ENCODE measurements around the gene CAPS2. TPM values are rescaled to one million over a fixed set of nuclear protein-coding genes. Genes with fewer than 3 reads are reported as not detected.

Gene CAPS2
- total RNA-seq, 1 experiment from 2014 or later: not detected

GRCh38 chr12:75337905-75338304 lies 7.8 kb upstream of the CAPS2 start:
- no peaks in the 10 kb centered on the region for H3K27me3 Mint-ChIP-seq (ENCODE audit: insufficient read depth, unreplicated experiment)
- CTCF ChIA-PET: no interaction called here
- no peak overlapping the region for H3K27ac Mint-ChIP-seq (ENCODE audit: unreplicated experiment)
- no peak overlapping the region for H3K4me3 Mint-ChIP-seq (ENCODE audit: unreplicated experiment)
- Histone ChIP-seq H3K4me3 (ENCODE audit: low read depth, low read length) (no peak overlapping the region), H3K4me1 (no peaks in the 10 kb centered on the region), H3K27me3 (replicated peaks; ENCODE audit: control insufficient read depth, insufficient read depth, low read length) (no peaks in the 10 kb centered on the region), H3K9me3 (no peaks in the 10 kb centered on the region), H3K36me3 (ENCODE audit: control insufficient read depth, insufficient read depth, low read length) (no peaks in the 10 kb centered on the region)
- H3K36me3 Mint-ChIP-seq (ENCODE audit: insufficient read depth, unreplicated experiment): no peaks in the 10 kb centered on the region
- H3K9me3 Mint-ChIP-seq (ENCODE audit: unreplicated experiment): no peaks in the 10 kb centered on the region
- POLR2A ChIA-PET: no interaction called here
- no peak for TF ChIP-seq CTCF (IDR thresholded peaks at IDR 0.05; ENCODE audit: insufficient read depth in 1 of 2, low read depth in 1 of 2, low read length in 1 of 2, severe bottlenecking in 1 of 2, unreplicated experiment in 1 of 2)
- H3K4me1 Mint-ChIP-seq (ENCODE audit: low read depth, unreplicated experiment): no peaks in the 10 kb centered on the region
- intact Hi-C loops (cut with micrococcal nuclease; ENCODE audit: unreplicated experiment): no loop called here
- DNase-seq: no peak
- BruUV-seq (replicated peaks): no TSS peak

- BruUV-seq (replicated peaks): no TSS peak
- CTCF ChIA-PET: interaction anchor here (0.6 to 1.0 kb wide), 2 partner anchors 56 to 154 kb away, joined by 3 to 4 read pairs; partner anchors contain the start of gene GLIPR1L2
- TF ChIP-seq CTCF (IDR thresholded peaks at IDR 0.05; ENCODE audit: insufficient read depth in 1 of 2, low read depth in 1 of 2, low read length in 1 of 2, severe bottlenecking in 1 of 2, unreplicated experiment in 1 of 2): peak; percentile 70 to 74
- POLR2A ChIA-PET: no interaction called here
- H3K4me3 Mint-ChIP-seq (ENCODE audit: unreplicated experiment): peak within 1 kb of the TSS; percentile 52
- peak; percentile 81 to 82 for DNase-seq
- Histone ChIP-seq H3K9me3 (no peaks in the 10 kb centered on the region), H3K4me1 (no peaks in the 10 kb centered on the region), H3K27me3 (replicated peaks; ENCODE audit: control insufficient read depth, insufficient read depth, low read length) (no peaks in the 10 kb centered on the region), H3K4me3 (ENCODE audit: low read depth, low read length) (no peak within 1 kb of the TSS), H3K36me3 (ENCODE audit: control insufficient read depth, insufficient read depth, low read length) (no peaks in the 10 kb centered on the region)
- intact Hi-C loops (cut with micrococcal nuclease; ENCODE audit: unreplicated experiment): loop anchor here (1.0 to 5.0 kb wide), 4 partner anchors 25 to 170 kb away; no protein-coding TSS in a partner anchor
- H3K36me3 Mint-ChIP-seq (ENCODE audit: insufficient read depth, unreplicated experiment): no peaks in the 10 kb centered on the region
- no peaks in the 10 kb centered on the region for H3K27me3 Mint-ChIP-seq (ENCODE audit: insufficient read depth, unreplicated experiment)
- no peaks in the 10 kb centered on the region for H3K9me3 Mint-ChIP-seq (ENCODE audit: unreplicated experiment)
- no peaks in the 10 kb centered on the region for H3K4me1 Mint-ChIP-seq (ENCODE audit: low read depth, unreplicated experiment)
- H3K27ac Mint-ChIP-seq (ENCODE audit: unreplicated experiment): no peak within 1 kb of the TSS
Measured at GRCh38 chr12:75334384-75335030, 4.4 kb upstream of the CAPS2 start, which contains the start of gene GLIPR1L1. Gene GLIPR1L1 (plus strand): TSS chr12:75334670. CDS start chr12:75334729, 59 bp downstream.

- H3K9me3 ChIP-seq: no peaks in the 10 kb centered on the region
- TF ChIP-seq CTCF (IDR thresholded peaks at IDR 0.05; ENCODE audit: insufficient read depth in 1 of 2, low read depth in 1 of 2, low read length in 1 of 2, severe bottlenecking in 1 of 2, unreplicated experiment in 1 of 2): no peak
- no peak for DNase-seq
- Mint-ChIP-seq H3K27ac (ENCODE audit: unreplicated experiment) (no peak overlapping the region), H3K9me3 (ENCODE audit: unreplicated experiment) (no peaks in the 10 kb centered on the region), H3K4me1 (ENCODE audit: low read depth, unreplicated experiment) (no peaks in the 10 kb centered on the region), H3K4me3 (ENCODE audit: unreplicated experiment) (no peak overlapping the region), H3K27me3 (ENCODE audit: insufficient read depth, unreplicated experiment) (no peaks in the 10 kb centered on the region), H3K36me3 (ENCODE audit: insufficient read depth, unreplicated experiment) (no peaks in the 10 kb centered on the region)
- H3K4me1 ChIP-seq: no peaks in the 10 kb centered on the region
- POLR2A ChIA-PET: no interaction called here
- CTCF ChIA-PET: no interaction called here
- H3K36me3 ChIP-seq (ENCODE audit: control insufficient read depth, insufficient read depth, low read length): no peaks in the 10 kb centered on the region
- H3K4me3 ChIP-seq (ENCODE audit: low read depth, low read length): no peak overlapping the region
- no peaks in the 10 kb centered on the region for H3K27me3 ChIP-seq (replicated peaks; ENCODE audit: control insufficient read depth, insufficient read depth, low read length)
- intact Hi-C loops (cut with micrococcal nuclease; ENCODE audit: unreplicated experiment): no loop called here
- no TSS peak for BruUV-seq (replicated peaks)
Measured at GRCh38 chr12:75327642-75328041, 2.5 kb downstream of the CAPS2 start.
